IMR-90 (cell line): ENCODE data around the gene SV2B. TPM values are rescaled to one million over a fixed set of nuclear protein-coding genes. Genes with fewer than 3 reads are reported as not detected.

Experiments
- ATAC-seq: fragments of 200-7000 bp; cut with Tn5 transposase; 2 replicates; pipeline ENCODE4 v1.9.1; 2020; ENCODE audit warnings: low read depth, mild to moderate bottlenecking, moderate library complexity
- BruUV-seq: library from RNA; stranded (reverse); fragments of 400-500 nt; replicated peaks from 2 replicates; lab custom pipeline; 2021; lab: Mats Ljungman, UMichigan
- CTCF ChIA-PET: fragments of 300-600 bp; formaldehyde crosslinking; extraction: SDS; loops from one replicate; lab custom pipeline; 2021; ENCODE audit warnings: antibody characterized with exemption; lab: Yijun Ruan, JAX
- POLR2A ChIA-PET: fragments of 300-600 bp; sonication (Branson Sonifier 250); formaldehyde crosslinking; loops from one replicate; lab custom pipeline; 2022; ENCODE audit warnings: antibody characterized with exemption; ENCODE audit not compliant: unreplicated experiment; lab: Charles Lee
- DNase-seq: peaks from one replicate; pipeline ENCODE4 v3.0.0; 2013
- H2AFZ ChIP-seq: replicated peaks from 2 replicates; pipeline ENCODE3; 2013; ENCODE audit warnings: low read length, mild to moderate bottlenecking; ENCODE audit not compliant: poor library complexity
- H2AK5ac ChIP-seq: 2 replicates; pipeline ENCODE4 v1.6.1; 2013; ENCODE audit warnings: low read depth, low read length, inconsistent platforms
- H2AK9ac ChIP-seq: replicated peaks from 2 replicates; pipeline ENCODE3; 2013; ENCODE audit warnings: mild to moderate bottlenecking, low read depth, low read length, moderate library complexity; ENCODE audit not compliant: poor library complexity
- H2BK120ac ChIP-seq: 2 replicates; pipeline ENCODE4 v1.6.1; 2013; ENCODE audit warnings: low read depth, low read length, inconsistent platforms
- H2BK15ac ChIP-seq: 3 replicates; pipeline ENCODE4 v1.6.1; 2013; ENCODE audit warnings: low read depth, low read length, inconsistent platforms
- H2BK20ac ChIP-seq: 2 replicates; pipeline ENCODE4 v1.6.1; 2013; ENCODE audit warnings: low read depth, mild to moderate bottlenecking, inconsistent platforms, low read length, moderate library complexity
- H2BK5ac ChIP-seq: 2 replicates; pipeline ENCODE4 v1.6.1; 2013; ENCODE audit warnings: mild to moderate bottlenecking, low read depth, low read length, inconsistent platforms; ENCODE audit not compliant: poor library complexity, severe bottlenecking
- H3K14ac ChIP-seq: replicated peaks from 2 replicates; pipeline ENCODE4 v1.6.1; 2013; ENCODE audit warnings: low read depth, low read length, inconsistent platforms
- H3K18ac ChIP-seq: 2 replicates; pipeline ENCODE4 v1.6.1; 2013; ENCODE audit warnings: low read depth, low read length, control low read depth
- H3K23ac ChIP-seq: 2 replicates; pipeline ENCODE4 v1.6.1; 2013; ENCODE audit warnings: low read depth, low read length, inconsistent platforms
- H3K27ac ChIP-seq: 2 replicates; pipeline ENCODE4 v1.5.1; 2013; ENCODE audit warnings: mild to moderate bottlenecking, control low read depth, low read length; ENCODE audit not compliant: insufficient read depth
- H3K27me3 ChIP-seq: 2 replicates; pipeline ENCODE4 v1.6.1; 2013; ENCODE audit warnings: low read length; ENCODE audit not compliant: control insufficient read depth, insufficient read depth
- H3K36me3 ChIP-seq: 2 replicates; pipeline ENCODE4 v1.6.1; 2013; ENCODE audit warnings: low read length, mixed read lengths; ENCODE audit not compliant: control insufficient read depth, insufficient read depth
- H3K4ac ChIP-seq: 2 replicates; pipeline ENCODE4 v1.6.1; 2013; ENCODE audit warnings: low read depth, low read length, inconsistent platforms
- H3K4me1 ChIP-seq: 2 replicates; pipeline ENCODE4 v1.6.1; 2013; ENCODE audit warnings: low read length, mixed read lengths; ENCODE audit not compliant: control insufficient read depth, insufficient read depth
- H3K4me2 ChIP-seq: 2 replicates; pipeline ENCODE4 v1.6.1; 2013; ENCODE audit warnings: low read depth, mild to moderate bottlenecking, control low read depth, low read length, moderate library complexity
- H3K4me3 ChIP-seq: 2 replicates; pipeline ENCODE4 v1.5.1; 2013; ENCODE audit warnings: low read depth, mild to moderate bottlenecking, control low read depth, low read length, moderate library complexity; ENCODE audit not compliant: insufficient read depth
- H3K56ac ChIP-seq: 2 replicates; pipeline ENCODE4 v1.6.1; 2013; ENCODE audit warnings: low read length, inconsistent platforms; ENCODE audit not compliant: insufficient read depth; ENCODE audit errors: extremely low read depth
- H3K79me1 ChIP-seq, 2 experiments: 2 replicates each; pipeline ENCODE4 v1.6.1; 2013; ENCODE audit warnings: low read length in 2 of 2, inconsistent platforms in 1 of 2, low read depth in 1 of 2
- H3K9ac ChIP-seq: 2 replicates; pipeline ENCODE4 v1.6.1; 2013; ENCODE audit warnings: low read depth, low read length, control low read depth
- H3K9me1 ChIP-seq: 2 replicates; pipeline ENCODE4 v1.6.1; 2013; ENCODE audit warnings: low read length, inconsistent platforms; ENCODE audit not compliant: insufficient read depth
- H3K9me3 ChIP-seq: 2 replicates; pipeline ENCODE4 v1.6.1; 2013; ENCODE audit warnings: low read length; ENCODE audit not compliant: control insufficient read depth, insufficient read depth
- H4K20me1 ChIP-seq: 2 replicates; pipeline ENCODE4 v1.6.1; 2013; ENCODE audit warnings: low read length, inconsistent platforms; ENCODE audit not compliant: insufficient read depth
- H4K5ac ChIP-seq: 2 replicates; pipeline ENCODE4 v1.6.1; 2013; ENCODE audit warnings: mild to moderate bottlenecking, low read depth, low read length, control low read depth
- H4K8ac ChIP-seq, 2 experiments: 2 replicates each; pipeline ENCODE4 v1.6.1; 2013; ENCODE audit warnings: low read depth in 2 of 2, low read length in 2 of 2, control low read depth in 1 of 2, inconsistent platforms in 1 of 2
- H4K91ac ChIP-seq: 2 replicates; pipeline ENCODE4 v1.6.1; 2013; ENCODE audit warnings: low read depth, low read length, inconsistent platforms; ENCODE audit not compliant: insufficient read depth
- BHLHE40 ChIP-seq: fragments of 150-350 bp; IDR thresholded peaks from 2 replicates; pipeline ENCODE4 v1.6.1; 2016; ENCODE audit warnings: mild to moderate bottlenecking, low read depth, low read length
- CEBPB ChIP-seq: IDR thresholded peaks from 2 replicates; pipeline ENCODE4 v1.6.1; 2012; ENCODE audit warnings: low read depth, low read length, improper control_type of control experiment
- CHD1 ChIP-seq: IDR thresholded peaks from 2 replicates; pipeline ENCODE4 v1.6.1; 2012; ENCODE audit warnings: low read depth, low read length, improper control_type of control experiment
- CTCF ChIP-seq: conservative IDR thresholded peaks from 2 replicates; pipeline ENCODE4 v1.5.1; 2012; ENCODE audit warnings: mild to moderate bottlenecking, low read depth, low read length, improper control_type of control experiment
- FOS ChIP-seq: fragments of 150-350 bp; IDR thresholded peaks from 2 replicates; pipeline ENCODE4 v1.6.1; 2016; ENCODE audit warnings: low read depth, low read length
- MAFK ChIP-seq: IDR thresholded peaks from 2 replicates; pipeline ENCODE4 v1.6.1; 2012; ENCODE audit warnings: low read depth, low read length, improper control_type of control experiment
- MAZ ChIP-seq: IDR thresholded peaks from 2 replicates; pipeline ENCODE4 v1.6.1; 2012; ENCODE audit warnings: low read depth, mild to moderate bottlenecking, low read length, improper control_type of control experiment, moderate library complexity, borderline replicate concordance
- MXI1 ChIP-seq: IDR thresholded peaks from 2 replicates; pipeline ENCODE4 v1.6.1; 2012; ENCODE audit warnings: low read depth, mild to moderate bottlenecking, low read length, moderate library complexity, borderline replicate concordance
- NFE2L2 ChIP-seq: fragments of 150-350 bp; IDR thresholded peaks from 2 replicates; pipeline ENCODE4 v1.6.1; 2016; ENCODE audit warnings: low read depth, mild to moderate bottlenecking, low read length
- POLR2A ChIP-seq: IDR thresholded peaks from 2 replicates; pipeline ENCODE4 v1.6.1; 2012; ENCODE audit warnings: mild to moderate bottlenecking, low read depth, low read length
- RAD21 ChIP-seq: IDR thresholded peaks from 2 replicates; pipeline ENCODE4 v1.6.1; 2012; ENCODE audit warnings: low read length, improper control_type of control experiment
- RCOR1 ChIP-seq: IDR thresholded peaks from 2 replicates; pipeline ENCODE4 v1.6.1; 2012; ENCODE audit warnings: mild to moderate bottlenecking, low read length, improper control_type of control experiment; ENCODE audit not compliant: insufficient replicate concordance
- RFX5 ChIP-seq: IDR thresholded peaks from 2 replicates; pipeline ENCODE4 v1.8.0; 2012; ENCODE audit warnings: low read depth, mild to moderate bottlenecking, low read length, moderate library complexity
- SMC3 ChIP-seq: fragments of 150-350 bp; IDR thresholded peaks from 2 replicates; pipeline ENCODE4 v1.6.1; 2016; ENCODE audit warnings: low read depth, mild to moderate bottlenecking, antibody characterized with exemption, low read length, moderate library complexity
- USF2 ChIP-seq: fragments of 150-350 bp; IDR thresholded peaks from 2 replicates; pipeline ENCODE4 v1.6.1; 2017; ENCODE audit warnings: mild to moderate bottlenecking, antibody characterized with exemption, low read length, low read depth
- WGBS, 2 experiments: methylation state at CpG; one replicate each; pipeline versions ENCODE4 v1.1.5 to v1.1.7; 2013; ENCODE audit warnings: missing lambda C conversion rate in 2 of 2; ENCODE audit not compliant: insufficient read length in 1 of 2; ENCODE audit errors: extremely low coverage in 2 of 2; 5-methylcytosine and 5-hydroxymethylcytosine counted together
- dilution Hi-C: fragments of 300-500 bp; cut with HindIII; formaldehyde crosslinking; loops from one replicate; pipeline ENCODE4 v1.14.3; 2018; ENCODE audit warnings: low sequenced_read_pairs; ENCODE audit not compliant: unreplicated experiment
- in situ Hi-C: fragments of 300-500 bp; cut with MboI; formaldehyde crosslinking; loops from 3 replicates; pipeline ENCODE4 v1.14.3; 2019; ENCODE audit warnings: low sequenced_read_pairs, inconsistent platforms, mixed read lengths
- intact Hi-C: fragments of 100-400 bp; cut with micrococcal nuclease; formaldehyde crosslinking; loops from 2 replicates; pipeline ENCODE4 v1.10.0; 2022
- polyA plus RNA-seq, 3 experiments: library from polyadenylated mRNA; depleted of rRNA; stranded (reverse); fragments of >200 nt; gene quantifications; 2 replicates each; pipeline ENCODE4 v1.2.3, GENCODE V29; 2012; ENCODE audit warnings: low replicate concordance in 1 of 3
- total RNA-seq: library from RNA; depleted of rRNA; stranded (reverse); fragments of >200 nt; gene quantifications from 2 replicates; pipeline ENCODE4 v1.2.3, GENCODE V29; 2012
- TF ChIP-seq, protein P1 (sequence below): fragments of 150-350 bp; IDR thresholded peaks from 2 replicates; pipeline ENCODE4 v1.6.1; 2016; ENCODE audit warnings: low read depth, mild to moderate bottlenecking, low read length, moderate library complexity, borderline replicate concordance

Gene SV2B
- total and polyA plus RNA-seq, 2 of the 4 experiments (the other 2 are of a cell fraction), result not detected

- H2BK120ac ChIP-seq, result no peak overlapping the region
- WGBS, 2 experiments, result 40% methylated on average over 1 of the region's 2 CpGs; no CpG with 5 or more reads in 1 of the 2 experiments
- H3K4me1 ChIP-seq, result no peaks in the 10 kb centered on the region
- in situ Hi-C loops, result no loop called here
- no peak overlapping the region for H3K14ac ChIP-seq
- H3K27me3 ChIP-seq, result peaks cover 6% of the 10 kb centered on the region
- H3K18ac ChIP-seq, result no peak overlapping the region
- no peak overlapping the region for H3K9ac ChIP-seq
- H2BK20ac ChIP-seq, result no peak overlapping the region
- no peak overlapping the region for H4K8ac ChIP-seq
- ChIA-PET POLR2A (no interaction called here), CTCF (no interaction called here)
- no peaks in the 10 kb centered on the region for H3K79me1 ChIP-seq
- H4K20me1 ChIP-seq, result no peaks in the 10 kb centered on the region
- TF ChIP-seq MAFK (no peak), RAD21 (no peak), RCOR1 (no peak), SMC3 (no peak), USF2 (no peak), CHD1 (no peak), POLR2A (no peak), MAZ (no peak), MXI1 (no peak), FOS (no peak), RFX5 (no peak), BHLHE40 (no peak), NFE2L2 (no peak), CTCF (no peak), CEBPB (no peak)
- TF ChIP-seq, protein P1, sequence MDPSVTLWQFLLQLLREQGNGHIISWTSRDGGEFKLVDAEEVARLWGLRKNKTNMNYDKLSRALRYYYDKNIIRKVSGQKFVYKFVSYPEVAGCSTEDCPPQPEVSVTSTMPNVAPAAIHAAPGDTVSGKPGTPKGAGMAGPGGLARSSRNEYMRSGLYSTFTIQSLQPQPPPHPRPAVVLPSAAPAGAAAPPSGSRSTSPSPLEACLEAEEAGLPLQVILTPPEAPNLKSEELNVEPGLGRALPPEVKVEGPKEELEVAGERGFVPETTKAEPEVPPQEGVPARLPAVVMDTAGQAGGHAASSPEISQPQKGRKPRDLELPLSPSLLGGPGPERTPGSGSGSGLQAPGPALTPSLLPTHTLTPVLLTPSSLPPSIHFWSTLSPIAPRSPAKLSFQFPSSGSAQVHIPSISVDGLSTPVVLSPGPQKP, result no peak
- H3K4me2 ChIP-seq, result no peak overlapping the region
- intact Hi-C loops, result no loop called here
- H3K23ac ChIP-seq, result no peak overlapping the region
- no peak overlapping the region for H2AK9ac ChIP-seq
- dilution Hi-C loops, result loop anchor here (25.0 kb wide), 1 partner anchor 201 kb away; no protein-coding TSS in a partner anchor
- DNase-seq, result no peak
- H2AK5ac ChIP-seq, result no peak overlapping the region
- BruUV-seq, result no TSS peak
- H3K36me3 ChIP-seq, result no peaks in the 10 kb centered on the region
- H3K56ac ChIP-seq, result no peak overlapping the region
- no peak overlapping the region for H3K4me3 ChIP-seq
- no peak overlapping the region for H2AFZ ChIP-seq
- H3K9me1 ChIP-seq, result no peaks in the 10 kb centered on the region
- H3K4ac ChIP-seq, result no peak overlapping the region
- no peak overlapping the region for H2BK5ac ChIP-seq
- H4K91ac ChIP-seq, result no peak overlapping the region
- H3K27ac ChIP-seq, result no peak overlapping the region
- no peak overlapping the region for H4K5ac ChIP-seq
- H3K9me3 ChIP-seq, result no peaks in the 10 kb centered on the region
- no peak overlapping the region for H2BK15ac ChIP-seq
- ATAC-seq, result no peak
Measured at GRCh38 chr15:91061230-91061629, 38.8 kb upstream of the SV2B start.
